KMS-11 (cell line): ENCODE data around the gene ALDH3B2.

ENCODE experiments used
- H2AFZ ChIP-seq: fragments of 200-600 bp; sonication (generic); 2 replicates; pipeline ENCODE4 v1.6.1; 2016; ENCODE audit warnings: antibody characterized with exemption, mixed run types, low read depth
- H3K27ac ChIP-seq: fragments of 200-600 bp; sonication (generic); 2 replicates; pipeline ENCODE4 v1.6.1; 2016; ENCODE audit warnings: mild to moderate bottlenecking, mixed run types
- H3K27me3 ChIP-seq: fragments of 200-600 bp; sonication (generic); 2 replicates; pipeline ENCODE4 v1.6.1; 2017; ENCODE audit warnings: mild to moderate bottlenecking, low read depth, mixed run types, moderate library complexity; ENCODE audit not compliant: insufficient read depth
- H3K36me3 ChIP-seq: fragments of 200-600 bp; sonication (generic); 2 replicates; pipeline ENCODE4 v1.6.1; 2017; ENCODE audit warnings: mild to moderate bottlenecking, mixed run types; ENCODE audit not compliant: insufficient read depth
- H3K4me1 ChIP-seq: fragments of 200-600 bp; sonication (generic); 2 replicates; pipeline ENCODE4 v1.6.1; 2016; ENCODE audit warnings: mild to moderate bottlenecking, low read depth, mixed run types; ENCODE audit not compliant: poor library complexity, severe bottlenecking
- H3K4me2 ChIP-seq: fragments of 200-600 bp; sonication (generic); 2 replicates; pipeline ENCODE4 v1.7.0; 2016; ENCODE audit warnings: mild to moderate bottlenecking, mixed run types
- H3K4me3 ChIP-seq: fragments of 200-600 bp; sonication (generic); IDR thresholded peaks from 2 replicates; pipeline ENCODE4 v1.6.1; 2017; ENCODE audit warnings: low read depth, low read length, mixed read lengths; ENCODE audit not compliant: insufficient read depth
- H3K79me2 ChIP-seq: fragments of 200-600 bp; sonication (generic); 2 replicates; pipeline ENCODE4 v1.6.1; 2016; ENCODE audit warnings: low read depth, mixed run types; ENCODE audit not compliant: insufficient read depth
- H3K9ac ChIP-seq: fragments of 200-600 bp; sonication (generic); 2 replicates; pipeline ENCODE4 v1.6.1; 2016; ENCODE audit warnings: mild to moderate bottlenecking, mixed run types
- H4K20me1 ChIP-seq: fragments of 200-600 bp; sonication (generic); 2 replicates; pipeline ENCODE4 v1.6.1; 2016; ENCODE audit warnings: mild to moderate bottlenecking, mixed run types; ENCODE audit not compliant: insufficient read depth
- CTCF ChIP-seq: fragments of 200-600 bp; sonication (generic); conservative IDR thresholded peaks from 2 replicates; pipeline ENCODE4 v1.6.1; 2017; ENCODE audit warnings: low read depth, mild to moderate bottlenecking, antibody characterized with exemption, low read length, moderate library complexity, mixed read lengths

ALDH3B2 gene

GRCh38 chr11:67630943-67631331 lies 43.5 kb downstream of the ALDH3B2 start:
- peak overlapping the region; percentile 64 for H3K27ac ChIP-seq
- H4K20me1 ChIP-seq, result no peaks in the 10 kb centered on the region
- H2AFZ ChIP-seq, result peak overlapping the region; percentile 92
- peaks cover 16% of the 10 kb centered on the region for H3K4me1 ChIP-seq
- peak; percentile 31; the same call in 1 of the 2 replicates for TF ChIP-seq CTCF
- peak overlapping the region; percentile 99 for H3K4me2 ChIP-seq
- H3K9ac ChIP-seq, result peak overlapping the region; percentile 48; the same call in 1 of the 2 replicates
- no peaks in the 10 kb centered on the region for H3K27me3 ChIP-seq
- H3K36me3 ChIP-seq, result no peaks in the 10 kb centered on the region
- no peaks in the 10 kb centered on the region for H3K79me2 ChIP-seq
- no peak overlapping the region for H3K4me3 ChIP-seq

GRCh38 chr11:67630228-67630942 lies 44.0 kb downstream of the ALDH3B2 start:
- H3K4me1 ChIP-seq, result peaks cover 16% of the 10 kb centered on the region
- peak overlapping the region; percentile 64 for H3K27ac ChIP-seq
- peak; percentile 73 for TF ChIP-seq CTCF

GRCh38 chr11:67629386-67630227 lies 44.8 kb downstream of the ALDH3B2 start, which contains the start of gene NUDT8:
TSS of gene NUDT8 (minus strand) at chr11:67629937. CDS start at chr11:67629911, 26 bp downstream.
- Histone ChIP-seq H3K27ac (peak within 1 kb of the TSS; percentile 96), H3K79me2 (no peaks in the 10 kb centered on the region), H4K20me1 (no peaks in the 10 kb centered on the region), H3K9ac (peak within 1 kb of the TSS; percentile 95), H3K4me1 (peaks cover 16% of the 10 kb centered on the region), H3K27me3 (no peaks in the 10 kb centered on the region), H3K36me3 (no peaks in the 10 kb centered on the region), H3K4me3 (no peak within 1 kb of the TSS), H3K4me2 (peak within 1 kb of the TSS; percentile 99), H2AFZ (peak within 1 kb of the TSS; percentile 92)
- TF ChIP-seq CTCF, result peak; percentile 45; the same call in 1 of the 2 replicates

More at GRCh38 chr11:67630228-67630942, 44.0 kb downstream of the ALDH3B2 start:
- H3K27me3 ChIP-seq, result no peaks in the 10 kb centered on the region
- H3K9ac ChIP-seq, result peak overlapping the region; percentile 48; the same call in 1 of the 2 replicates
- H3K79me2 ChIP-seq, result no peaks in the 10 kb centered on the region
- H3K4me2 ChIP-seq, result peak overlapping the region; percentile 99
- peak overlapping the region; percentile 92 for H2AFZ ChIP-seq
- no peaks in the 10 kb centered on the region for H3K36me3 ChIP-seq
- no peaks in the 10 kb centered on the region for H4K20me1 ChIP-seq
- H3K4me3 ChIP-seq, result no peak overlapping the region

GRCh38 chr11:67628710-67629385 lies 45.6 kb downstream of the ALDH3B2 start:
- Histone ChIP-seq H3K27me3 (no peaks in the 10 kb centered on the region), H3K36me3 (no peaks in the 10 kb centered on the region), H3K27ac (peak overlapping the region; percentile 96), H3K4me3 (no peak overlapping the region), H3K79me2 (no peaks in the 10 kb centered on the region), H4K20me1 (no peaks in the 10 kb centered on the region), H3K9ac (peak overlapping the region; percentile 95; the same call in 1 of the 2 replicates), H3K4me2 (peak overlapping the region; percentile 76), H3K4me1 (peaks cover 16% of the 10 kb centered on the region), H2AFZ (0 out of 2 replicates have a peak overlapping the region, but pooled peaks have one; percentile 85)
- peak; percentile 84 for TF ChIP-seq CTCF
